GM19463 (cell line): ENCODE results near the gene CAPN12.

ENCODE experiments used
- ATAC-seq: cut with Tn5 transposase; IDR thresholded peaks from one replicate; pipeline ENCODE4 v1.9.1; 2021; ENCODE audit warnings: mild to moderate bottlenecking, moderate library complexity; ENCODE audit not compliant: unreplicated experiment

CAPN12 gene

GRCh38 chr19:38712161-38712748 is 32.0 kb downstream of the CAPN12 start:
- ATAC-seq = no peak

GRCh38 chr19:38711726-38712153 is 32.5 kb downstream of the CAPN12 start:
- no peak for ATAC-seq

- ATAC-seq = no peak
Measured at GRCh38 chr19:38710928-38711725, 33.1 kb downstream of the CAPN12 start.

- ATAC-seq = no peak
Measured at GRCh38 chr19:38710416-38710702, 33.9 kb downstream of the CAPN12 start.

- no peak for ATAC-seq
Measured at GRCh38 chr19:38709671-38710415, 34.4 kb downstream of the CAPN12 start.

GRCh38 chr19:38709119-38709518 is 35.2 kb downstream of the CAPN12 start:
- ATAC-seq = no peak

GRCh38 chr19:38708413-38709024 is 35.8 kb downstream of the CAPN12 start:
- ATAC-seq = no peak

GRCh38 chr19:38707512-38708114 is 36.7 kb downstream of the CAPN12 start:
- no peak for ATAC-seq

- no peak for ATAC-seq
Measured at GRCh38 chr19:38706792-38707511, 37.3 kb downstream of the CAPN12 start.

GRCh38 chr19:38705197-38706019 is 38.9 kb downstream of the CAPN12 start:
- ATAC-seq = no peak

- no peak for ATAC-seq
Measured at GRCh38 chr19:38704488-38705026, 39.7 kb downstream of the CAPN12 start.

- ATAC-seq = no peak
Measured at GRCh38 chr19:38703509-38703908, 40.8 kb downstream of the CAPN12 start.

- no peak for ATAC-seq
Measured at GRCh38 chr19:38702278-38702677, 42.0 kb downstream of the CAPN12 start.

- no peak for ATAC-seq
Measured at GRCh38 chr19:38701455-38702063, 42.7 kb downstream of the CAPN12 start.

- no peak for ATAC-seq
Measured at GRCh38 chr19:38700902-38701454, 43.3 kb downstream of the CAPN12 start.

- no peak for ATAC-seq
Measured at GRCh38 chr19:38700350-38700901, 43.8 kb downstream of the CAPN12 start.

GRCh38 chr19:38699647-38700349 is 44.5 kb downstream of the CAPN12 start:
- no peak for ATAC-seq

- no peak for ATAC-seq
Measured at GRCh38 chr19:38699027-38699346, 45.3 kb downstream of the CAPN12 start.
